SK-N-SH treated with all-trans-retinoic acid at 6 μM for 48 hours (cell line): ENCODE data around the gene GUCD1.

Source experiments
- ZNF8 ChIP-seq: fragments of 450-650 bp; formaldehyde crosslinking; IDR thresholded peaks from 2 replicates; pipeline ENCODE4 v1.5.0; 2020; ENCODE audit warnings: mild to moderate bottlenecking, moderate library complexity
- TF ChIP-seq, protein P1 (sequence below): fragments of 250-450 bp; sonication (Bioruptor Pico); IDR thresholded peaks from 2 replicates; pipeline ENCODE4 v1.8.0; 2020; ENCODE audit warnings: mild to moderate bottlenecking, moderate library complexity, borderline replicate concordance

- TF ChIP-seq, protein P1, sequence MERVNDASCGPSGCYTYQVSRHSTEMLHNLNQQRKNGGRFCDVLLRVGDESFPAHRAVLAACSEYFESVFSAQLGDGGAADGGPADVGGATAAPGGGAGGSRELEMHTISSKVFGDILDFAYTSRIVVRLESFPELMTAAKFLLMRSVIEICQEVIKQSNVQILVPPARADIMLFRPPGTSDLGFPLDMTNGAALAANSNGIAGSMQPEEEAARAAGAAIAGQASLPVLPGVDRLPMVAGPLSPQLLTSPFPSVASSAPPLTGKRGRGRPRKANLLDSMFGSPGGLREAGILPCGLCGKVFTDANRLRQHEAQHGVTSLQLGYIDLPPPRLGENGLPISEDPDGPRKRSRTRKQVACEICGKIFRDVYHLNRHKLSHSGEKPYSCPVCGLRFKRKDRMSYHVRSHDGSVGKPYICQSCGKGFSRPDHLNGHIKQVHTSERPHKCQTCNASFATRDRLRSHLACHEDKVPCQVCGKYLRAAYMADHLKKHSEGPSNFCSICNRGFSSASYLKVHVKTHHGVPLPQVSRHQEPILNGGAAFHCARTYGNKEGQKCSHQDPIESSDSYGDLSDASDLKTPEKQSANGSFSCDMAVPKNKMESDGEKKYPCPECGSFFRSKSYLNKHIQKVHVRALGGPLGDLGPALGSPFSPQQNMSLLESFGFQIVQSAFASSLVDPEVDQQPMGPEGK (CRISPR knock-in tag) = no peak
- no peak for TF ChIP-seq ZNF8 (CRISPR knock-in tag)
Measured at GRCh38 chr22:24592851-24593558, 38.1 kb upstream of the GUCD1 start, which contains the start of gene LRRC75B.
